CD14-positive monocyte (primary cell): ENCODE data around the gene CREB5. TPM values are rescaled to one million over a fixed set of nuclear protein-coding genes. Genes with fewer than 3 reads are reported as not detected.

ENCODE experiments used
- DNase-seq, 3 donors: peaks; one replicate each; pipeline ENCODE4 v3.0.0-alpha.2; 2011 to 2022
- H2AFZ ChIP-seq: 2 replicates; pipeline ENCODE4 v1.6.0; 2012; ENCODE audit warnings: mild to moderate bottlenecking, low read depth, low read length, inconsistent platforms; ENCODE audit not compliant: insufficient read depth, poor library complexity, severe bottlenecking
- H3K27ac ChIP-seq, 2 donors: 1 replicate in 1 of 2; 2 replicates in 1 of 2; pipeline ENCODE4 v1.5.1; 2012 to 2013; ENCODE audit warnings: low read length in 2 of 2, control low read depth in 1 of 2, inconsistent platforms in 1 of 2, low read depth in 1 of 2, mild to moderate bottlenecking in 1 of 2
- H3K27me3 ChIP-seq, 2 donors: one replicate each; pipeline versions ENCODE4 v1.6.0 to v1.6.1; 2011 to 2013; ENCODE audit warnings: low read length in 2 of 2; ENCODE audit not compliant: control insufficient read depth in 2 of 2, insufficient read depth in 2 of 2
- H3K36me3 ChIP-seq, 2 donors: replicated peaks in 1 of 2; 1 replicate in 1 of 2; 2 replicates in 1 of 2; pipeline versions ENCODE4 v1.5.1 to v1.6.1; 2012 to 2013; ENCODE audit warnings: low read length in 2 of 2, control low read depth in 1 of 2, inconsistent platforms in 1 of 2, mild to moderate bottlenecking in 1 of 2; ENCODE audit not compliant: insufficient read depth in 2 of 2, control insufficient read depth in 1 of 2
- H3K4me1 ChIP-seq, 2 donors: 1 replicate in 1 of 2; 2 replicates in 1 of 2; pipeline versions ENCODE4 v1.5.1 to v1.6.1; 2012 to 2013; ENCODE audit warnings: low read length in 2 of 2, control low read depth in 1 of 2, inconsistent platforms in 1 of 2, mild to moderate bottlenecking in 1 of 2, moderate library complexity in 1 of 2; ENCODE audit not compliant: insufficient read depth in 2 of 2, control insufficient read depth in 1 of 2
- H3K4me2 ChIP-seq: replicated peaks from 2 replicates; pipeline ENCODE3; 2012; ENCODE audit warnings: low read length, moderate library complexity, mild to moderate bottlenecking; ENCODE audit not compliant: poor library complexity, severe bottlenecking; ENCODE audit errors: extremely low read depth
- H3K4me3 ChIP-seq, 3 experiments: fragments of 200-600 bp in 1 of 3; sonication (generic) in 1 of 3; replicated peaks in 1 of 3; 1 replicate in 2 of 3; 2 replicates in 1 of 3; pipeline ENCODE4 v1.5.1; 2011 to 2013; ENCODE audit warnings: low read length in 3 of 3, mild to moderate bottlenecking in 3 of 3, control low read depth in 2 of 3, low read depth in 2 of 3, inconsistent platforms in 1 of 3, moderate library complexity in 1 of 3
- H3K79me2 ChIP-seq: 2 replicates; pipeline ENCODE4 v1.6.0; 2012; ENCODE audit warnings: mild to moderate bottlenecking, control low read depth, inconsistent platforms, low read length, moderate library complexity; ENCODE audit not compliant: insufficient read depth
- H3K9ac ChIP-seq: 2 replicates; pipeline ENCODE4 v1.6.0; 2017; ENCODE audit warnings: low read length, mild to moderate bottlenecking; ENCODE audit not compliant: insufficient read depth, poor library complexity, severe bottlenecking
- H3K9me3 ChIP-seq, 2 donors: replicated peaks in 1 of 2; 1 replicate in 1 of 2; 2 replicates in 1 of 2; pipeline versions ENCODE4 v1.5.1 to v1.6.1; 2012 to 2013; ENCODE audit warnings: low read length in 2 of 2, control low read depth in 1 of 2; ENCODE audit not compliant: control insufficient read depth in 1 of 2, insufficient read depth in 1 of 2
- H4K20me1 ChIP-seq: 2 replicates; pipeline ENCODE4 v1.6.0; 2012; ENCODE audit warnings: mild to moderate bottlenecking, low read length, control low read depth, moderate library complexity; ENCODE audit not compliant: insufficient read depth
- H3K27ac Mint-ChIP-seq, 7 donors: one replicate each; pipeline ENCODE4 v1.8.0; 2020; ENCODE audit warnings: mild to moderate bottlenecking in 7 of 7, mixed read lengths in 7 of 7, moderate library complexity in 6 of 7, inconsistent platforms in 2 of 7
- H3K27me3 Mint-ChIP-seq, 3 donors: one replicate each; pipeline ENCODE4 v1.8.0; 2021 to 2022; ENCODE audit warnings: low read depth in 3 of 3, mild to moderate bottlenecking in 3 of 3, mixed read lengths in 3 of 3, moderate library complexity in 3 of 3, inconsistent platforms in 1 of 3
- H3K36me3 Mint-ChIP-seq, 2 donors: one replicate each; pipeline ENCODE4 v1.8.0; 2020; ENCODE audit warnings: mixed read lengths in 2 of 2, inconsistent platforms in 1 of 2, mild to moderate bottlenecking in 1 of 2
- H3K4me1 Mint-ChIP-seq: one replicate; pipeline ENCODE4 v1.8.0; 2020; ENCODE audit warnings: mild to moderate bottlenecking, mixed read lengths
- H3K4me3 Mint-ChIP-seq, 2 donors: one replicate each; pipeline ENCODE4 v1.8.0; 2020; ENCODE audit warnings: mild to moderate bottlenecking in 2 of 2, mixed read lengths in 2 of 2, moderate library complexity in 1 of 2
- H3K9me3 Mint-ChIP-seq, 7 donors: one replicate each; pipeline ENCODE4 v1.8.0; 2020 to 2022; ENCODE audit warnings: mixed read lengths in 7 of 7, mild to moderate bottlenecking in 6 of 7, moderate library complexity in 6 of 7, inconsistent platforms in 2 of 7
- CTCF ChIP-seq: fragments of 200-600 bp; IDR thresholded peaks from one replicate; pipeline ENCODE4 v1.8.0; 2022; ENCODE audit warnings: antibody characterized with exemption, mild to moderate bottlenecking
- WGBS: methylation state at CpG from one replicate; pipeline ENCODE4 v1.1.5; 2013; ENCODE audit warnings: missing lambda C conversion rate; ENCODE audit not compliant: insufficient coverage; 5-methylcytosine and 5-hydroxymethylcytosine counted together
- intact Hi-C, 2 donors: fragments of 100-400 bp; cut with micrococcal nuclease; formaldehyde crosslinking; loops; one replicate each; pipeline versions ENCODE4 v1.15.0 to v1.15.1; 2023
- polyA plus RNA-seq, 3 donors: library from polyadenylated mRNA; depleted of rRNA in 1 of 3; unstranded in 2 of 3; stranded (reverse) in 1 of 3; fragments of 300-500 nt in 2 of 3; fragments of >200 nt in 1 of 3; fragmentation: Illumina TruSeq in 2 of 3; gene quantifications; 1 replicate in 2 of 3; 2 replicates in 1 of 3; pipeline ENCODE4 v1.2.3, GENCODE V29; 2012 to 2021

Gene CREB5
- polyA plus RNA-seq, 3 donors, result 25.1 to 72.3 (median 44.2) TPM

- Histone ChIP-seq H3K4me3 (no peak overlapping the region), H3K36me3 (no peaks in the 10 kb centered on the region), H3K9me3 (no peaks in the 10 kb centered on the region), H3K79me2 (no peaks in the 10 kb centered on the region), H3K27ac (no peak overlapping the region), H3K4me1 (no peaks in the 10 kb centered on the region), H3K4me2 (no peak overlapping the region), H3K9ac (no peak overlapping the region), H3K27me3 (peaks cover 0 to 2% of the 10 kb centered on the region in 2 donors), H2AFZ (peak overlapping the region; percentile 40), H4K20me1 (no peaks in the 10 kb centered on the region)
- Mint-ChIP-seq H3K27me3 (peaks cover 0 to 1% (median 0%) of the 10 kb centered on the region in 3 donors), H3K4me1 (peaks cover 3% of the 10 kb centered on the region), H3K27ac (peak overlapping the region in 1 of 7 donors; percentile 3), H3K9me3 (peaks cover 0 to 3% (median 0%) of the 10 kb centered on the region in 7 donors), H3K36me3 (no peaks in the 10 kb centered on the region), H3K4me3 (no peak overlapping the region)
- intact Hi-C loops, result no loop called here
- no peak for TF ChIP-seq CTCF
- DNase-seq, result no peak
- WGBS, result no CpG with 5 or more reads among the region's 5 CpGs
Measured at GRCh38 chr7:28591041-28591674, 178.8 kb downstream of the CREB5 start.

- Histone ChIP-seq H3K27me3 (peaks cover 0 to 2% of the 10 kb centered on the region in 2 donors), H3K36me3 (no peaks in the 10 kb centered on the region), H2AFZ (peak overlapping the region; percentile 40), H3K9me3 (no peaks in the 10 kb centered on the region), H4K20me1 (no peaks in the 10 kb centered on the region), H3K4me2 (no peak overlapping the region), H3K27ac (no peak overlapping the region), H3K4me1 (no peaks in the 10 kb centered on the region), H3K9ac (no peak overlapping the region), H3K79me2 (no peaks in the 10 kb centered on the region), H3K4me3 (no peak overlapping the region)
- Mint-ChIP-seq H3K27ac (no peak overlapping the region), H3K36me3 (no peaks in the 10 kb centered on the region), H3K9me3 (peaks cover 0 to 1% (median 0%) of the 10 kb centered on the region in 7 donors), H3K4me3 (no peak overlapping the region), H3K4me1 (peaks cover 3% of the 10 kb centered on the region), H3K27me3 (peaks cover 0 to 1% (median 0%) of the 10 kb centered on the region in 3 donors)
- intact Hi-C loops, result no loop called here
- TF ChIP-seq CTCF, result no peak
- no CpG with 5 or more reads among the region's 2 CpGs for WGBS
- no peak for DNase-seq
Measured at GRCh38 chr7:28591725-28592349, 179.5 kb downstream of the CREB5 start.
